HG02840 (cell line): ENCODE measurements around the gene EEF1AKMT1.
"Not testable (repeated sequence)": the region's sequence is repeated elsewhere in the genome, so short reads cannot be mapped to it uniquely, and the experiment has no call there.

ENCODE experiments used
- ATAC-seq: cut with Tn5 transposase; IDR thresholded peaks from one replicate; pipeline ENCODE4 v1.9.1; 2021; ENCODE audit warnings: mild to moderate bottlenecking, moderate library complexity, moderate number of reproducible peaks; ENCODE audit not compliant: unreplicated experiment, low FRiP score

The EEF1AKMT1 gene

GRCh38 chr13:20702530-20702914, 71.2 kb downstream of the EEF1AKMT1 start:
- ATAC-seq = no peak

GRCh38 chr13:20701461-20701860, 72.3 kb downstream of the EEF1AKMT1 start:
- no peak for ATAC-seq

GRCh38 chr13:20700288-20700687, 73.5 kb downstream of the EEF1AKMT1 start:
- no peak for ATAC-seq

- no peak for ATAC-seq
These were observed 74.0 kb downstream of the EEF1AKMT1 start for GRCh38 chr13:20699715-20700114.

- ATAC-seq = no peak
These were observed 77.7 kb downstream of the EEF1AKMT1 start for GRCh38 chr13:20696073-20696472.

GRCh38 chr13:20691616-20692015, 82.1 kb downstream of the EEF1AKMT1 start:
- ATAC-seq = no peak

GRCh38 chr13:20689291-20689690, 84.5 kb downstream of the EEF1AKMT1 start:
- ATAC-seq = no peak

- no peak for ATAC-seq
These were observed 86.7 kb downstream of the EEF1AKMT1 start for GRCh38 chr13:20686863-20687579.

- no peak for ATAC-seq
These were observed 87.6 kb downstream of the EEF1AKMT1 start for GRCh38 chr13:20686167-20686566.

GRCh38 chr13:20685092-20685491, 88.7 kb downstream of the EEF1AKMT1 start:
- no peak for ATAC-seq

GRCh38 chr13:20684546-20684945, 89.2 kb downstream of the EEF1AKMT1 start:
- ATAC-seq = no peak

GRCh38 chr13:20684041-20684440, 89.7 kb downstream of the EEF1AKMT1 start:
- no peak for ATAC-seq

- ATAC-seq = no peak
These were observed 91.7 kb downstream of the EEF1AKMT1 start for GRCh38 chr13:20682061-20682460.

- not testable (repeated sequence) for ATAC-seq
These were observed 92.3 kb downstream of the EEF1AKMT1 start for GRCh38 chr13:20681481-20681880.

GRCh38 chr13:20680416-20681080, 93.2 kb downstream of the EEF1AKMT1 start:
- no peak for ATAC-seq

- ATAC-seq = no peak
These were observed 93.9 kb downstream of the EEF1AKMT1 start for GRCh38 chr13:20679879-20680278.
